ENCODE measurements around the gene MAGEA11.
"Not testable (repeated sequence)": the region's sequence is repeated elsewhere in the genome, so short reads cannot be mapped to it uniquely, and the experiment has no call there.

DNA sequence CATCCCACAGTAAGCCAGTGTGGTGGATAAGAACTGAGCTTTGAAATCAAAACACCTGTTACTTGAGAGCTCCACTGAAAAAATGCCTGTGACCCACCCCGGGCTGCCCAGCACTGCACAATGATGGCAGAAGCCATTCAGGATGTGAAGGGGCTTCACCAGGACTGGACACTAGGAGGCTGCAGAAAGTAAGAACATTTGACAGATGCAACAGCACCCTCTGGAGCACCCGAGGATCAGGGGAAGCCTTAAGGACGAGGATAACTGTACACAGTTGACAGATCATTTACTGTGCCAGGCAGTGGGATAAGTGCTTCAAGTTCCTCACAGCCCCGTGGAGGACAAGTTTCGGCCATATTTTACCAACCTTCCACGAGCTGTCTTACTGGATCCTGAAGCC lies 30.4 kb downstream of the MAGEA11 start:
- TF ChIP-seq, protein P1, sequence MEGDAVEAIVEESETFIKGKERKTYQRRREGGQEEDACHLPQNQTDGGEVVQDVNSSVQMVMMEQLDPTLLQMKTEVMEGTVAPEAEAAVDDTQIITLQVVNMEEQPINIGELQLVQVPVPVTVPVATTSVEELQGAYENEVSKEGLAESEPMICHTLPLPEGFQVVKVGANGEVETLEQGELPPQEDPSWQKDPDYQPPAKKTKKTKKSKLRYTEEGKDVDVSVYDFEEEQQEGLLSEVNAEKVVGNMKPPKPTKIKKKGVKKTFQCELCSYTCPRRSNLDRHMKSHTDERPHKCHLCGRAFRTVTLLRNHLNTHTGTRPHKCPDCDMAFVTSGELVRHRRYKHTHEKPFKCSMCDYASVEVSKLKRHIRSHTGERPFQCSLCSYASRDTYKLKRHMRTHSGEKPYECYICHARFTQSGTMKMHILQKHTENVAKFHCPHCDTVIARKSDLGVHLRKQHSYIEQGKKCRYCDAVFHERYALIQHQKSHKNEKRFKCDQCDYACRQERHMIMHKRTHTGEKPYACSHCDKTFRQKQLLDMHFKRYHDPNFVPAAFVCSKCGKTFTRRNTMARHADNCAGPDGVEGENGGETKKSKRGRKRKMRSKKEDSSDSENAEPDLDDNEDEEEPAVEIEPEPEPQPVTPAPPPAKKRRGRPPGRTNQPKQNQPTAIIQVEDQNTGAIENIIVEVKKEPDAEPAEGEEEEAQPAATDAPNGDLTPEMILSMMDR (IDR thresholded peaks at IDR 0.05) = not testable (repeated sequence)
- TF ChIP-seq POLR2AphosphoS5, POLR2A (IDR thresholded peaks at IDR 0.05): not testable (repeated sequence)
